ENCODE measurements around the gene PCGF3.
"Not testable (repeated sequence)": the region's sequence is repeated elsewhere in the genome, so short reads cannot be mapped to it uniquely, and the experiment has no call there.

PCGF3 gene

DNA sequence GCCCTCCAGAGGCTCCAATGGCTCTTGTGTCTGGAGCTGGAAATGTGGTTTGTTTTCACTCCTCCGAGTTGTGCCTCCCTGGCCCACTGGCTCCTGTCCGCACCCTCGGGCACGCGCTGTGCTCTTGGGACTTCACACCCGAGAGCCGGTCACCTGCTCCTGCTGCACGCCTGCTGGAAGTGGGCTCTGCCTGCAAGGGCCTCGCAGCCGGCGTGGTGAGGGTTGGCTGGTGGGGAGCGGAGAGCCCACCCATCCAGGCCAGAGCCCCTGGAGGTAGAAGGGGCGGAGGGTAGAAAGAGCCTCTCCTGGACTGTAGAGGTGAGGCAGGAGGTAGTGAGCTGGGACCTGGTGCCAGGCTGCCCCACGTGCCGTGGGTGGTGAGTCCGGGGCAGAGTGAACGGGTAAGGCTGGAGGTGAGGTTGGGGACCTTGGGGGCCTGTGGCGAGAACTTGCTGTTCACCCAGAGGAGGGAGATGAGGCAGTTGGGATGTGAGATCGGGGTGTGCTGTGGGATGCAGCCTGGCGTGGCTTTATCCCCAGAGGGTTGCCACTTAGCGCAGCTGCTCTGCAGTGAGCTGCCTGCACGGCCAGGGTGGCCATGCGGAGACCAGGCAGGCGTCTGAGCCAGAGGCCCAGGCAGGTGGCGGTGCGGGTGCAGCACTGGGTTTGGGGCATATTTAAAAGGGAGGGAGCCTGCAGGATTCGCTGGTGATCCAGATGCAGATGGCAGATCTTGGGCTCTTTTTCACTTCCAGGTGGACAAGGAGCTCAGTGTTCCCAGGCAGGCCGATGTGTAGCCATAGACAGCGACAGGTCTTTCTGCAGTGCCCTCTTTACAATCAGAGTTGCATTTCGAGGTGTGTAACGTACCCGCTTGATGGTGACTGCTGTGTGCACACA lies 48.8 kb downstream of the PCGF3 start:
- no peak overlapping the region for H2AFZ ChIP-seq (ENCODE audit: low read depth, low read length)
- H3K9me3 ChIP-seq (ENCODE audit: insufficient read depth, low read length): no peaks in the 10 kb centered on the region
- TF ChIP-seq, protein P1, sequence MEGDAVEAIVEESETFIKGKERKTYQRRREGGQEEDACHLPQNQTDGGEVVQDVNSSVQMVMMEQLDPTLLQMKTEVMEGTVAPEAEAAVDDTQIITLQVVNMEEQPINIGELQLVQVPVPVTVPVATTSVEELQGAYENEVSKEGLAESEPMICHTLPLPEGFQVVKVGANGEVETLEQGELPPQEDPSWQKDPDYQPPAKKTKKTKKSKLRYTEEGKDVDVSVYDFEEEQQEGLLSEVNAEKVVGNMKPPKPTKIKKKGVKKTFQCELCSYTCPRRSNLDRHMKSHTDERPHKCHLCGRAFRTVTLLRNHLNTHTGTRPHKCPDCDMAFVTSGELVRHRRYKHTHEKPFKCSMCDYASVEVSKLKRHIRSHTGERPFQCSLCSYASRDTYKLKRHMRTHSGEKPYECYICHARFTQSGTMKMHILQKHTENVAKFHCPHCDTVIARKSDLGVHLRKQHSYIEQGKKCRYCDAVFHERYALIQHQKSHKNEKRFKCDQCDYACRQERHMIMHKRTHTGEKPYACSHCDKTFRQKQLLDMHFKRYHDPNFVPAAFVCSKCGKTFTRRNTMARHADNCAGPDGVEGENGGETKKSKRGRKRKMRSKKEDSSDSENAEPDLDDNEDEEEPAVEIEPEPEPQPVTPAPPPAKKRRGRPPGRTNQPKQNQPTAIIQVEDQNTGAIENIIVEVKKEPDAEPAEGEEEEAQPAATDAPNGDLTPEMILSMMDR (IDR thresholded peaks at IDR 0.05; ENCODE audit: low read depth, low read length): no peak
- no peak for TF ChIP-seq EZH2phosphoT487 (IDR thresholded peaks at IDR 0.05; ENCODE audit: low read depth)
- H3K27ac ChIP-seq (ENCODE audit: low read length): no peak overlapping the region
- peaks cover 14% of the 10 kb centered on the region; the same call in 1 of the 2 replicates for H3K79me2 ChIP-seq (ENCODE audit: low read length)
- H3K4me1 ChIP-seq (ENCODE audit: low read length): no peaks in the 10 kb centered on the region
- H3K4me2 ChIP-seq (ENCODE audit: low read length): no peak overlapping the region
- peaks cover 16% of the 10 kb centered on the region for H4K20me1 ChIP-seq (ENCODE audit: insufficient read depth, low read length)
- H3K4me3 ChIP-seq (ENCODE audit: low read length): no peak overlapping the region
- H3K9ac ChIP-seq (ENCODE audit: low read length): no peak overlapping the region
- peaks cover 20% of the 10 kb centered on the region for H3K36me3 ChIP-seq (replicated peaks; ENCODE audit: low read depth, low read length)
- no peaks in the 10 kb centered on the region for H3K27me3 ChIP-seq (ENCODE audit: low read depth, low read length)

DNA sequence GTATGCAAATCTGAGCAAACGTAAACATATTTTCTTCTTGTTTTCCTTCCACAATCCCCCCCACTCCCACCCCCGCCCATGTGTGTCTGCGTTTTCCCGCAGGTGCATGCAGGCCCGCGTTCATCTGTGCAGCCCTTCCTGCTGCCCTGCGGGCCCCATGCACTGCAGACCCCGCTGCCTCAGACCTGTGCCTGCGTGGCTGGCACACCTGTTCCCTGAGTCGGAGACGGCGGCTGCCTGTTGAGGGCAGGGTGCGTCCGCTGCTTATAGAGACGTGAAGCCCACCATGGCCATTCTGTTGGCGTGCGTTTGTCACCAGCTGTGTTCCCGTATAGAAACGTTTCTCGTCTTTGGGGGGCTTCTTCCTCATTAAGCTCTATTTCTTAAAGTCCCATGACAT lies 51.5 kb downstream of the PCGF3 start:
- H2AFZ ChIP-seq (ENCODE audit: low read depth, low read length): no peak overlapping the region
- H3K27ac ChIP-seq (ENCODE audit: low read length): no peak overlapping the region
- H3K79me2 ChIP-seq (ENCODE audit: low read length): peaks cover under 1% of the 10 kb centered on the region; the same call in 1 of the 2 replicates
- TF ChIP-seq, protein P1 (IDR thresholded peaks at IDR 0.05; ENCODE audit: low read depth, low read length): no peak
- no peak for TF ChIP-seq EZH2phosphoT487 (IDR thresholded peaks at IDR 0.05; ENCODE audit: low read depth)
- no peaks in the 10 kb centered on the region for H3K9me3 ChIP-seq (ENCODE audit: insufficient read depth, low read length)
- H3K9ac ChIP-seq (ENCODE audit: low read length): no peak overlapping the region
- H3K4me1 ChIP-seq (ENCODE audit: low read length): no peaks in the 10 kb centered on the region
- H3K36me3 ChIP-seq (replicated peaks; ENCODE audit: low read depth, low read length): peaks cover 22% of the 10 kb centered on the region
- no peak overlapping the region for H3K4me3 ChIP-seq (ENCODE audit: low read length)
- 0 out of 2 replicates have a peak, but pooled peaks cover 2% of the 10 kb centered on the region for H4K20me1 ChIP-seq (ENCODE audit: insufficient read depth, low read length)
- H3K4me2 ChIP-seq (ENCODE audit: low read length): no peak overlapping the region
- no peaks in the 10 kb centered on the region for H3K27me3 ChIP-seq (ENCODE audit: low read depth, low read length)

DNA sequence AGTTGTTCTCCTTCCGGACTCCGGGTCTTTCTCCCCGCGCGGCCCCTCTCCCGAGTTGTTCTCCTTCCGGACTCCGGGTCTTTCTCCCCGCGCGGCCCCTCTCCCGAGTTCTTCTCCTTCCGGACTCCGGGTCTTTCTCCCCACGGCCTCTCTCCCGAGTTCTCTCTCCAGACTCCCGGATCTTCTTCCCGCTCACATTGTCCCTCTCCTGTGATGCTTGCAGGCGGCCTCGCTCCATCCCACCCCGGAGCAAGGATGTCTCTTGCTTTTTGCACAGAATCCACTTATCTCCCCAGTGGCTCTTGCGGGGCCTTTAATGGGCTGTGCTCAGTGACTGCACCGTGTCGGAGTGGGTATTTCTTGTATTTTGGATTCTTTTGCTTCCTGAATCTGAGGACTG lies 54.2 kb downstream of the PCGF3 start:
- not testable (repeated sequence) for H3K4me1 ChIP-seq (ENCODE audit: low read length); H3K4me3 ChIP-seq (ENCODE audit: low read length); H3K27me3 ChIP-seq (ENCODE audit: low read depth, low read length); H2AFZ ChIP-seq (ENCODE audit: low read depth, low read length); H3K9ac ChIP-seq (ENCODE audit: low read length); H3K4me2 ChIP-seq (ENCODE audit: low read length); H3K27ac ChIP-seq (ENCODE audit: low read length); H4K20me1 ChIP-seq (ENCODE audit: insufficient read depth, low read length); H3K79me2 ChIP-seq (ENCODE audit: low read length); H3K9me3 ChIP-seq (ENCODE audit: insufficient read depth, low read length)
- peaks cover 30% of the 10 kb centered on the region for H3K36me3 ChIP-seq (replicated peaks; ENCODE audit: low read depth, low read length)

DNA sequence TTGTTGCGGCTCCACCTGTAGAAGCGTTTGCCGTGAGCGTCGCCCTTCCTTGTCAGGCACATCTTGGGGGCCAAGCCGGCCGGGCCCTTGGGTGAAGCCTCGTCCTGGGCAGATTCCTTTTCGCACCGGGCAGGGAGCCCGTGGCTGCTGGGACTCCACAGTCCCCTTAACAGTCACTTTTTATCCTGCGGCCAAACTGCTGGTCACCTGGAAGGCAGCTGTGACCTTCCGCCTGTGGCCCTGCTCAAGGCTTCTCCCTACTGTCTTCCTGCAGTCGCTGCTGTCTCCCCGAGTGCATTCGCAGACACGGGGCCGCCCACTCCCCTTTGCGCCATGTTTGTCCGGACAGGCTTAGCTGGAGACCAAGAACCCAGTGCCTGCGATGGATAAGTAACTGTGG lies 55.0 kb downstream of the PCGF3 start:
- Histone ChIP-seq H3K36me3 (replicated peaks; ENCODE audit: low read depth, low read length) (peaks cover 33% of the 10 kb centered on the region), H3K4me3 (ENCODE audit: low read length) (no peak overlapping the region), H3K27ac (ENCODE audit: low read length) (no peak overlapping the region), H3K4me2 (ENCODE audit: low read length) (no peak overlapping the region), H2AFZ (ENCODE audit: low read depth, low read length) (no peak overlapping the region), H3K9ac (ENCODE audit: low read length) (no peak overlapping the region), H3K9me3 (ENCODE audit: insufficient read depth, low read length) (no peaks in the 10 kb centered on the region), H4K20me1 (ENCODE audit: insufficient read depth, low read length) (peaks cover 8% of the 10 kb centered on the region; the same call in 1 of the 2 replicates), H3K27me3 (ENCODE audit: low read depth, low read length) (no peaks in the 10 kb centered on the region), H3K4me1 (ENCODE audit: low read length) (no peaks in the 10 kb centered on the region), H3K79me2 (ENCODE audit: low read length) (no peaks in the 10 kb centered on the region; the same call in none of the 2 replicates)
- TF ChIP-seq, protein P1 (IDR thresholded peaks at IDR 0.05; ENCODE audit: low read depth, low read length): no peak
- TF ChIP-seq EZH2phosphoT487 (IDR thresholded peaks at IDR 0.05; ENCODE audit: low read depth): no peak

All from OCI-LY3 (cell line).